Left ventricle myocardium inferior (tissue), 1 donor: ENCODE results near the gene GRIK4. TPM values are rescaled to one million over a fixed set of nuclear protein-coding genes. Genes with fewer than 3 reads are reported as not detected.

ENCODE experiments used
- DNase-seq: peaks from one replicate; pipeline ENCODE4 v3.0.0-alpha.2; 2020
- H3K27ac ChIP-seq: fragments of 200-600 bp; replicated peaks from 2 replicates; pipeline ENCODE4 v1.8.0; 2021
- H3K27me3 ChIP-seq: fragments of 200-600 bp; 2 replicates; pipeline ENCODE4 v1.8.0; 2021; ENCODE audit warnings: low read depth
- H3K36me3 ChIP-seq: fragments of 200-600 bp; 2 replicates; pipeline ENCODE4 v1.8.0; 2021
- H3K4me1 ChIP-seq: fragments of 200-600 bp; 2 replicates; pipeline ENCODE4 v1.8.0; 2021
- H3K4me3 ChIP-seq: fragments of 200-600 bp; 2 replicates; pipeline ENCODE4 v1.8.0; 2021; ENCODE audit warnings: mild to moderate bottlenecking, moderate library complexity
- H3K9me3 ChIP-seq: fragments of 200-600 bp; replicated peaks from 2 replicates; pipeline ENCODE4 v1.8.0; 2021
- CTCF ChIP-seq: fragments of 200-600 bp; IDR thresholded peaks from 2 replicates; pipeline ENCODE4 v1.8.0; 2021; ENCODE audit warnings: antibody characterized with exemption, mild to moderate bottlenecking, borderline replicate concordance
- intact Hi-C: fragments of 100-400 bp; cut with micrococcal nuclease; formaldehyde crosslinking; loops from one replicate; pipeline ENCODE4 v1.11.0; 2022
- total RNA-seq: library from RNA; stranded (reverse); fragmentation: NEBNext Ultra II Directional; extraction: Animal tissue kit (Norgen Biotek cat#: 25700); gene quantifications from one replicate; pipeline ENCODE4 v1.2.1, GENCODE V29; 2021
- donor health status: DM: no; HTN: yes; CAD: no; lungs with severe emphysema.

GRIK4 gene
- total RNA-seq, 1 donor from 2014 or later = 0.16 TPM

GRCh38 chr11:120652705-120653335, 141.3 kb downstream of the GRIK4 start:
- no peak for TF ChIP-seq CTCF
- intact Hi-C loops = no loop called here
- peaks cover 70% of the 10 kb centered on the region for H3K27me3 ChIP-seq
- H3K9me3 ChIP-seq = no peaks in the 10 kb centered on the region
- no peaks in the 10 kb centered on the region for H3K36me3 ChIP-seq
- H3K4me3 ChIP-seq = no peak overlapping the region
- H3K27ac ChIP-seq = no peak overlapping the region
- no peak for DNase-seq
- no peaks in the 10 kb centered on the region for H3K4me1 ChIP-seq

GRCh38 chr11:120655589-120655988, 144.0 kb downstream of the GRIK4 start:
- Histone ChIP-seq H3K4me3 (no peak overlapping the region), H3K9me3 (no peaks in the 10 kb centered on the region), H3K27me3 (peaks cover 60% of the 10 kb centered on the region), H3K36me3 (no peaks in the 10 kb centered on the region), H3K4me1 (no peaks in the 10 kb centered on the region), H3K27ac (no peak overlapping the region)
- intact Hi-C loops = no loop called here
- no peak for TF ChIP-seq CTCF
- DNase-seq = no peak

GRCh38 chr11:120657306-120658070, 145.9 kb downstream of the GRIK4 start:
- Histone ChIP-seq H3K4me1 (no peaks in the 10 kb centered on the region), H3K9me3 (no peaks in the 10 kb centered on the region), H3K27ac (no peak overlapping the region), H3K4me3 (no peak overlapping the region), H3K36me3 (no peaks in the 10 kb centered on the region), H3K27me3 (peaks cover 62% of the 10 kb centered on the region)
- no peak for DNase-seq
- intact Hi-C loops = no loop called here
- TF ChIP-seq CTCF = no peak

GRCh38 chr11:120658071-120658423, 146.5 kb downstream of the GRIK4 start:
- Histone ChIP-seq H3K36me3 (no peaks in the 10 kb centered on the region), H3K4me3 (no peak overlapping the region), H3K27me3 (peaks cover 62% of the 10 kb centered on the region), H3K27ac (no peak overlapping the region), H3K9me3 (no peaks in the 10 kb centered on the region), H3K4me1 (no peaks in the 10 kb centered on the region)
- intact Hi-C loops = no loop called here
- no peak for DNase-seq
- TF ChIP-seq CTCF = no peak

GRCh38 chr11:120659076-120659475, 147.5 kb downstream of the GRIK4 start:
- no peaks in the 10 kb centered on the region for H3K4me1 ChIP-seq
- H3K27ac ChIP-seq = no peak overlapping the region
- DNase-seq = no peak

More at GRCh38 chr11:120659076-120659475, 147.5 kb downstream of the GRIK4 start:
- H3K27me3 ChIP-seq = peaks cover 62% of the 10 kb centered on the region
- TF ChIP-seq CTCF = no peak
- no peaks in the 10 kb centered on the region for H3K9me3 ChIP-seq
- H3K4me3 ChIP-seq = no peak overlapping the region
- H3K36me3 ChIP-seq = no peaks in the 10 kb centered on the region
- intact Hi-C loops = no loop called here
